Heart left ventricle (tissue), 16 donors: ENCODE measurements around the gene SCUBE2. TPM values are rescaled to one million over a fixed set of nuclear protein-coding genes. Genes with fewer than 3 reads are reported as not detected.
"Not testable (repeated sequence)": the region's sequence is repeated elsewhere in the genome, so short reads cannot be mapped to it uniquely, and the experiment has no call there.

Experiments used
- ATAC-seq, 4 donors: fragments of 200-7000 bp; cut with Tn5 transposase; one replicate each; pipeline ENCODE4 v1.9.1; 2020 to 2022; ENCODE audit warnings: moderate library complexity in 4 of 4, mild to moderate bottlenecking in 3 of 4, moderate number of reproducible peaks in 1 of 4
- DNase-seq, 5 donors: peaks; one replicate each; pipeline ENCODE4 v3.0.0-alpha.2; 2020
- H3K27ac ChIP-seq, 12 donors: fragments of 200-600 bp; sonication (generic) in 4 of 12; one replicate each; pipeline versions ENCODE4 v1.5.0 to v1.8.0; 2016 to 2022; ENCODE audit warnings: mild to moderate bottlenecking in 2 of 12
- H3K27me3 ChIP-seq, 9 donors: fragments of 200-600 bp; sonication (generic) in 2 of 9; one replicate each; pipeline versions ENCODE4 v1.5.1 to v1.8.0; 2016 to 2022; ENCODE audit warnings: mild to moderate bottlenecking in 3 of 9
- H3K36me3 ChIP-seq, 9 donors: fragments of 200-600 bp; sonication (generic) in 2 of 9; one replicate each; pipeline versions ENCODE4 v1.5.0 to v1.8.0; 2018 to 2022; ENCODE audit warnings: mild to moderate bottlenecking in 2 of 9
- H3K4me1 ChIP-seq, 12 donors: fragments of 200-600 bp; sonication (generic) in 4 of 12; one replicate each; pipeline versions ENCODE4 v1.5.0 to v1.8.0; 2016 to 2022; ENCODE audit warnings: mild to moderate bottlenecking in 3 of 12
- H3K4me3 ChIP-seq, 12 donors: fragments of 200-600 bp; sonication (generic) in 4 of 12; one replicate each; pipeline versions ENCODE4 v1.5.0 to v1.8.0; 2017 to 2022; ENCODE audit warnings: mild to moderate bottlenecking in 9 of 12, moderate library complexity in 4 of 12
- H3K9me3 ChIP-seq, 12 donors: fragments of 200-600 bp; sonication (generic) in 4 of 12; one replicate each; pipeline versions ENCODE4 v1.5.0 to v1.8.0; 2016 to 2022; ENCODE audit warnings: mild to moderate bottlenecking in 1 of 12
- CTCF ChIP-seq, 12 donors: fragments of 200-600 bp; sonication (generic) in 4 of 12; IDR thresholded peaks; one replicate each; pipeline versions ENCODE4 v1.5.0 to v1.8.0; 2018 to 2022; ENCODE audit warnings: antibody characterized with exemption in 12 of 12, mild to moderate bottlenecking in 5 of 12
- POLR2A ChIP-seq, 2 donors: fragments of 450-650 bp; IDR thresholded peaks; one replicate each; pipeline ENCODE4 v1.6.1; 2017; ENCODE audit warnings: antibody characterized with exemption in 2 of 2, mild to moderate bottlenecking in 2 of 2, moderate library complexity in 2 of 2
- WGBS, 4 donors: extraction: QIAGEN DNeasy Blood & Tissue Kit in 2 of 4; methylation state at CpG; one replicate each; pipeline versions ENCODE4 v1.1.5 to v1.1.7; 2013 to 2018; 5-methylcytosine and 5-hydroxymethylcytosine counted together
- intact Hi-C, 10 donors: fragments of 100-400 bp; cut with DNase I; formaldehyde crosslinking; loops; one replicate each; pipeline versions ENCODE4 v1.11.1 to v1.14.2; 2022
- polyA plus RNA-seq, 2 donors: library from polyadenylated mRNA; stranded (reverse); fragments of 200-250 nt; gene quantifications; one replicate each; pipeline ENCODE4 v1.2.3, GENCODE V29; 2013
- total RNA-seq, 9 donors: library from RNA; depleted of rRNA in 2 of 9; stranded (reverse); fragments of >200 nt in 2 of 9; fragmentation: NEBNext Ultra II Directional in 3 of 9; extraction: Animal tissue kit (Norgen Biotek cat#: 25700) in 3 of 9; gene quantifications; one replicate each; pipeline versions ENCODE4 v1.1.0 to v1.2.4, GENCODE V29; 2016 to 2023
- donor health status: ischemic (EF 13 %, LVEDD 7.1; RV severe dilation, severe dysfunction).
- donor health status: healthy with polysubstance abuse.
- donor health status: DM: no; HTN: yes; CAD: no.
- donor health status: DM: no; HTN: no; CAD: no.
- donor health status: ischemic (EF 25% LVEDD 6.9; RV normal size, moderate dysfunction).
- donor health status: ischemic (EF 25% LVEDD 5.7; RV mildly dilated, moderate dysfunction).
- donor health status: healthy.
- donor health status: DM: yes; HTN: yes; CAD: no.
- donor health status: ischemic (EF 35%, LVEDD 5.7; RV mildly dilated, moderate dysfunction).
- donor health status: nonischemic (EF 11% LVEDD 7.7; RV severe dilation, severe dysfunction).
- donor health status: DM: yes; HTN: yes; CAD: no.
- donor health status: PGD.
- donor health status: ischemic (EF 29% LVEDD 5.4; RV normal size, mild dysfunction).
- donor health status: nonischemic (EF 23%, LVEDD 6.1; RV moderate dilation, normal function).

The SCUBE2 gene
- total and polyA plus RNA-seq, 11 donors = 0.08 to 4.3 (median 0.83) TPM

- ATAC-seq = no peak
- no peaks in the 10 kb centered on the region for H3K9me3 ChIP-seq
- no peaks in the 10 kb centered on the region for H3K36me3 ChIP-seq
- intact Hi-C loops = no loop called here
- 80 to 95% (median 91%) methylated on average over 1 of the region's 1 CpG for WGBS, 4 donors
- H3K27me3 ChIP-seq = no peaks in the 10 kb centered on the region
- TF ChIP-seq POLR2A (IDR thresholded peaks at IDR 0.05) = no peak
- TF ChIP-seq CTCF (IDR thresholded peaks at IDR 0.05) = no peak
- no peak for DNase-seq
- H3K27ac ChIP-seq = no peak overlapping the region
- H3K4me3 ChIP-seq = no peak overlapping the region
- H3K4me1 ChIP-seq = peaks cover 0 to 10% (median 0%) of the 10 kb centered on the region in 12 donors
These were observed 101.9 kb downstream of the SCUBE2 start for GRCh38 chr11:8989453-8989852.

GRCh38 chr11:8988329-8989234 is 102.8 kb downstream of the SCUBE2 start:
- Histone ChIP-seq H3K36me3 (no peaks in the 10 kb centered on the region), H3K4me3 (no peak overlapping the region), H3K9me3 (no peaks in the 10 kb centered on the region), H3K4me1 (peaks cover 0 to 10% (median 0%) of the 10 kb centered on the region in 12 donors), H3K27ac (no peak overlapping the region), H3K27me3 (no peaks in the 10 kb centered on the region)
- intact Hi-C loops = no loop called here
- WGBS, 4 donors = 61 to 82% (median 70%) methylated on average over 3 of the region's 3 CpGs
- no peak for DNase-seq
- ATAC-seq = no peak
- TF ChIP-seq POLR2A (IDR thresholded peaks at IDR 0.05) = no peak
- no peak for TF ChIP-seq CTCF (IDR thresholded peaks at IDR 0.05)

- no peaks in the 10 kb centered on the region for H3K36me3 ChIP-seq
- WGBS, 4 donors = 84 to 88% (median 85%) methylated on average over 2 of the region's 2 CpGs
- TF ChIP-seq CTCF (IDR thresholded peaks at IDR 0.05) = no peak
- H3K27me3 ChIP-seq = no peaks in the 10 kb centered on the region
- intact Hi-C loops = no loop called here
- no peaks in the 10 kb centered on the region for H3K9me3 ChIP-seq
- peaks cover 0 to 10% (median 0%) of the 10 kb centered on the region in 12 donors for H3K4me1 ChIP-seq
- no peak overlapping the region for H3K27ac ChIP-seq
- ATAC-seq (no peak), DNase-seq (no peak)
- no peak overlapping the region for H3K4me3 ChIP-seq
These were observed 104.0 kb downstream of the SCUBE2 start for GRCh38 chr11:8987446-8987845.

- H3K9me3 ChIP-seq, H3K27me3 ChIP-seq, DNase-seq, intact Hi-C loops, H3K36me3 ChIP-seq, H3K4me1 ChIP-seq, H3K27ac ChIP-seq, ATAC-seq, H3K4me3 ChIP-seq: not testable (repeated sequence)
- WGBS, 4 donors = 96 to 98% (median 97%) methylated on average over 6 of the region's 6 CpGs
These were observed 104.6 kb downstream of the SCUBE2 start for GRCh38 chr11:8986772-8987171.
